GM21390 (cell line): Measurements from ENCODE around the gene UNC93A.
"Not testable (repeated sequence)": the region's sequence is repeated elsewhere in the genome, so short reads cannot be mapped to it uniquely, and the experiment has no call there.

ENCODE experiments used
- ATAC-seq: cut with Tn5 transposase; IDR thresholded peaks from one replicate; pipeline ENCODE4 v1.9.1; 2021; ENCODE audit not compliant: unreplicated experiment

The UNC93A gene

DNA sequence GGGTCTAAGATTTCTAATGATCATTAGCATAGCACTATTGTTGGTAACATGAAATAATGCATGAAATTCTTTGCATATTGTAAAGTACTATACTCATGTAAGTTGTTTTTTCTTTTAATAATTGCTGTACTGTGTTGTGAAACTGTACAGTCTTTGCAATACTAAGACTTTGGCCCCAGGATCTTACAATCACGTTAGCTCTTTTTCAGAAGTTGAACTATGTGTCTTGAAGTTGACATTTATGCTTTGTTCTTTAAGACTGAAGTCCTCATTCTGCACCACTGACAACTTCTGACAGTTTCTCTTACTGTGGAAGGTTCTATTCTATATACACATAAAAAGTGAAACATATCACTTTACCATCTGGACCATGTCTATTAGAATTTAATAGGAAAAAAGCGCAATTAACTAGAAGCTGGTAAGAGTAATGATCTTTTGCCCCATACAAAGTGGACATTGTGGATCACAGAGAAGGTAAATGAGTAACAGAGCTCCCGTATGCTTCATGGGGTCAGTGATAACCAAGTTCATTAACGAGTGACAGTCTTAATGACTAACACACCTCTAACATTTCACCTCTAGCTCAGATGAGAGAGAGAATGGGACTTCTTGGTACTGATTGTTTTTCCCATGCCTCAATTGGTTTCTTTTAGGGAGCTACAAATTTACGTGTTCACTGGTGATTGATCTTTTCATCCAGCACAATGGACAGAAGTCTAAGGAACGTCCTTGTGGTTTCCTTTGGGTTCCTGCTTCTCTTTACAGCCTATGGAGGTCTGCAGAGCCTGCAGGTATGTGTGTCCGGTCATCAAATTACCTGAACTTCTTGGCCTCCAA, at the start of gene UNC93A:
Gene UNC93A (plus strand): TSS at position 530 of the 837 bp plus-strand sequence. CDS start 175 bp downstream, at position 705.
- no peak for ATAC-seq

DNA sequence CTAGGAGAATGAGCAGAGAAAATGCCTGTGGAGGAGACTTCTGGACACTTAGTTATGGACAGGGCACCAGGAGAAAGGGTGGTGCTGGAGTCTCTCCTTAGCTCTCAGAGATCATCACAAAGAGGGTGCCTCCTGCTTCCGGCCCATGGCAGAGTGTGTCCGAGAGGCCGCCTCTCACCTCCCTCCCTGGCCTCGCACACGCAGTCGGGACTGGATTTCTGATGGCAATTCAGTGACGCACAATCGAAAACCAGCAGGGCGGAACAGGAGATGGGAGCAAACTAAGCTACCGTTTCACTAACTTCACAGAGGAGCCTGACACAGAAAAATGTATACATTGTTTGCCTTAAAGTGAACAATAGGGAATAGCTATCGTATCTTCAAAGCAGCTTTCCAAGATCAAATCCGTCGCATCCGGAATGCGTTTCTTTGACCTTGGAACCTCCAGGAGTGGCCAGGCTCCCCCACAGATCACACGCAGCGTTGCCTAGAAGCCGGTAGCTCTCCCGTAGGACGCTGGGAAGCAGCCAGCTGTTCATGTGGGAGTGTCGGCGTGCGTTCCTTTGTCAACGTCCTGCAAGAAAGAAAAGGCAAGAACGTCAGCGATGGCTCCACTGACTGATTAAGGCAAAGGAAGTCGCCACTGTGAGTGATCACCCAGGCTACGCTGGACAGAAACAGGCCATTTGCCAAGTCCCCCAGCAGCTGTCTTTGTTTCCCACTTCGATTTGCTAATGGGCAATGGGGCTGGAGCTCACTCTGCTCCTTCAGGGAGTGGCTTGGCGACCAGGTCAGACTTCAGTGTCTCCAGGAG, 49.6 kb upstream of the UNC93A start:
- not testable (repeated sequence) for ATAC-seq

DNA sequence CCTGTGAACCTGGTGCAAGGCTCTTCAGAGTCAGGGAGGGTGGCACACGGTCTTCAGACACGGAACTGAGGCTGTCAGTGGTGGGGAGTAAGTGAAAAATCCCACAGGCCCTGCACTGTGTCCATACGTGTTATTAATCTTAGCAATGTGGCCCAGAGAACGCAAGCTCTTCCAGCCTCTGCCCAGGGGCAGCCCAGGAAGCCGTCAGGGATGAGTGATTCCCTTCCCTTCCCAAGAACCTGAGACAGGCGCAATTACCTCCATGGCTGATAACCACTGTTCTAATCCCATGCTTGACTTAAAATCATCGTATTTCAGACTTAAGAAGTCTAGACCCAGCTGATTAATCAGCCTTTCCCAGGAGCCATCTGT, 49.0 kb upstream of the UNC93A start:
- not testable (repeated sequence) for ATAC-seq

GRCh38 chr6:167242511-167243051, 48.5 kb upstream of the UNC93A start:
- not testable (repeated sequence) for ATAC-seq

DNA sequence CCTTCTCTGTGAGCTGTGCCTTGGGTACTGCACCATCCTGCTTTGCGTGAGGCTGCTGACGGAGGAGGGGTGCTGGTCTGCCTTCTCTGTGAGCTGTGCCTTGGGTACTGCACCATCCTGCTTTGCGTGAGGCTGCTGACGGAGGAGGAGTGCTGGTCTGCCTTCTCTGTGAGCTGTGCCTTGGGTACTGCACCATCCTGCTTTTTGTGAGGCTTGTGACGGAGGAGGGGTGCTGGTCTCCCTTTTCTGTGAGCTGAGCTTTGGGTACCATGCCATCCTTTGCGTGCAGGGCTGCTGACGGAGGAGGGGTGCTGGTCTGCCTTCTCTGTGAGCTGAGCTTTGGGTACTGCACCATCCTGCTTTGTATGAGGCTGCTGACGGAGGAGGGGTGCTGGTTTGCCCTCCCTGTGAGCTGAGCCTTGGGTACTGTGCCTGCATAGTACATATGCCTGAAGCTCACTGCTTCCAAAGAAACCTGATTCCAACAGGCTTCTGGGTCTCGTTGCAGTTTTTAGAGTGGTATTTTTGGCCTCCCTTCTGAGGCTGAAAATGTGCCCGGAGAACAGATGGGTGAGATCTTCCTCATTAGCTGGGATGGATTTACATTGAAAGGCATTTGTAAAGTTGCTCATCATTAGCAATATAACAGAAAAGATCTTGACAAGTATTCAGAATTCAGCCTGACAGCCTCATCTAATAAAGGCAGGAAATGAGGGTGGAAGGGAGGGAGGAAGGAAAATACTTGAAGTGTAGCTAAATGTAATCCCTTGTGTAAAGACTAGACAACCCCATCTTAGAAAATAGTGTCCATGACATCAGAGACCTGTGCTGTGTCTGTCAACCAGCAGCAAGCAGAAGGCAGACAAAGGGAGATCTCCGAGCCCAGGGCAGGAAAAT, 46.8 kb upstream of the UNC93A start:
- ATAC-seq, result no peak

DNA sequence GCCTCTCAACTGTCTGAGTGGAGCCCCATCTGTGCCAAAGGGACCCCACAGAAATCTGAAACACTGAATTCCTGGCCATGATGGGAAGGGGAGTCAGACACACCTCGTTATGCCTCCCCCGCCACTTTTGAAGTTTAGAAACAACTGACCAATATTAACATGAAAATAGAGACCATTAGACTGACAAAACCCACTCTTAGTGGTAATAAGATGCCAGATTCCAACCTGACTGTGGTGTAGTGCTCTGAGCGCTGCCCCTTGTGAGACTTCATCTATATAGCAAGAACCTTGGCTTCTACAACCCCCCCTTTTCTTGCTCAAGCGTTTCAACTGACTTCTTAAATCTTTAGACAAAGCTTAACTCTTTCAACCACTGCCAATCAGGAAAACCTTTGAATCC, 46.1 kb upstream of the UNC93A start:
- no peak for ATAC-seq

DNA sequence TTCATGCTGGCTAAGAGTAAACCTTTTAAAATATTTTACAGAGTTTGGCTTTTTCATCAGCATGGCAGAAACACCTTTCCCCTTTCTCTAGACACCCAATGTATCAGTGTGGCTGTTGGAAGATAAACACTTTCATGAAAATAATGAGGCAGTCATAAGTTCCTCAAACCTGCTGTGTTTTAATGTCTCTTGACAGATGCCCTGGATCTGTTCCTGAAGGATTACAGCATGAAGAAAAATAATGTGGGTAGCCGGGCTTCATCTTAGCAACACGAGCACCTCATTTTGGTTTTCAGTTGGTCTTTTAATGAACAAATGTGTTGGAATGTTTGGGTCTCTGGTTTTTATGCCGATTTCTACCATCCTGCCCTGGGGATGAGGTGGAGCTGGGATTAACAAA, 45.5 kb upstream of the UNC93A start:
- ATAC-seq, result no peak

DNA sequence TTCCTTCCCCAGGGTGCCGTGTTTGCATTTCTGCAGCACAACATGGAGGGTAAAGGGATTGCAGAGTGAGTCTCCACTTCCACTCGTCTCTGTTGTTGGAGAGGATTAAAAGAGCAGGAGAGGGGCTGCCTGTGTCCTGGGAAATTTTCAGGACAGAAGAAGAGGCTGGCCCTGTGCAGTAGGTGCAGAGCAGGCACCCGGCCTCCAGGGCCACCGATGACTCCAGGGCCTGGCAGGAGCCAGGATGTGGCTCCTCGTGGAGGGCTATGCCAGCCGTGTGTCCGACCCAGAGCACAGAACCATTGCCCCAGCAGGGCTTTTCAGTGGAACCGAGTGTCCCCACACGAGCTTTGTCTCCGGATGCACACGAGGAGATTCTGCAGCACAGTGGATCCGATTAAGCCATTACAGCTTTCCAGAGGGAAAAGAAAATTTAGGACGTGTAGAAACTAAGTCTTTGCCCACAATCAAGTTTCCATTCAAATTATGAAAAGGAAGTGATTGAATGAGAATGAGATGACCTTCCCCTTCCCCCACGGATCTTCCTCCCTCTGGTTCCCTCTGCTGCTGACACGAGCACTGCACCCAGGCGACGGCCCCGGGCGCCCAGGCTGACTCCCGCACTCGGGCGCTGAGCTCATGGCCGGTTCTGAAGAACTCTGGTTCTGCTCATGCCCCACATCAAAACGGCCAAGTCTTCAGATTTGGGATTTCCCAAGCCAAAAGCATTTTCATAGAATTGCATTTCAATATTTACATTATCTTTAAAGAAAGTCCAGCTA, 43.1 kb upstream of the UNC93A start:
- ATAC-seq, result no peak

GRCh38 chr6:167248878-167249455, 42.1 kb upstream of the UNC93A start:
- not testable (repeated sequence) for ATAC-seq

DNA sequence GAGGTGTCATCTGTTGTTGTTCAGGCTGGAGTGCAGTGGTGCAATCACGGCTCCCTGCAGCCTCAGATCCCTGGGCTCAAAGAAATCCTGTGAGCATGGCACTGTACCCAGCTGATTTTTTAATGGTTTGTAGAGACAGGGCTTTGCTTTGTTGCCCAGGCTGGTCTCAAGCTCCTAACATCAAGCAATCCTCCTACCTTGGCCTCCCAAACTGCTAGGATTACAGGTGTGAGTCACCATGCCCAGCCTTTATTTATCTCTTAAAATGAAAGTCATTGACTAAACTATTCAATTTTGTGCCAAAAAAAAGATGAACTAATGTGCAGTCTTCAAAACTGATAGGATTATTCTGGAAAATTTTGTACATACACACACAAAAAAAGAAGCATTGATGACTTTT, 38.8 kb upstream of the UNC93A start:
- ATAC-seq, result no peak

GRCh38 chr6:167255918-167256553, 35.1 kb upstream of the UNC93A start:
- no peak for ATAC-seq

DNA sequence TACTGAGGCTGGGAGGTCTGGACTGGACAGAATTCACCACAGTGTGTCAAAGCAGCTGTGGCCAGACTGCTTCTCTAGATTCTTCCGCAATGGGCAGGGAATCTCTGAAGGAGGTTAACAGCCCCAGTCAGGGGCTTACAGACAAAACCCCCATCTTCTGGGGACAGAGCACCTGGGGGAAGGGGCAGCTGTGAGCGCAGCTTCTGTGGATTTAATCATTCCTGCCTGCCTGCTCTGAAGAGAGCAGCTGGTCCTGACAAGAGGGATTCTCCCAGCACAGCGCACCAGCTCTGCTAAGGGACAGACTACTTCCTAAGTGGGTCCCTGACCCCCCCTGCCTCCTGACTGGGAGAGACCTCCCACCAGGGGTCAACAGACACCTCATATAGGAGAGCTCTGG, 32.5 kb upstream of the UNC93A start:
- no peak for ATAC-seq

- not testable (repeated sequence) for ATAC-seq
Observed at GRCh38 chr6:167266057-167266829, 24.9 kb upstream of the UNC93A start.

- ATAC-seq, result no peak
Observed at GRCh38 chr6:167266830-167267555, 24.1 kb upstream of the UNC93A start.

GRCh38 chr6:167267556-167267898, 23.6 kb upstream of the UNC93A start:
- not testable (repeated sequence) for ATAC-seq

DNA sequence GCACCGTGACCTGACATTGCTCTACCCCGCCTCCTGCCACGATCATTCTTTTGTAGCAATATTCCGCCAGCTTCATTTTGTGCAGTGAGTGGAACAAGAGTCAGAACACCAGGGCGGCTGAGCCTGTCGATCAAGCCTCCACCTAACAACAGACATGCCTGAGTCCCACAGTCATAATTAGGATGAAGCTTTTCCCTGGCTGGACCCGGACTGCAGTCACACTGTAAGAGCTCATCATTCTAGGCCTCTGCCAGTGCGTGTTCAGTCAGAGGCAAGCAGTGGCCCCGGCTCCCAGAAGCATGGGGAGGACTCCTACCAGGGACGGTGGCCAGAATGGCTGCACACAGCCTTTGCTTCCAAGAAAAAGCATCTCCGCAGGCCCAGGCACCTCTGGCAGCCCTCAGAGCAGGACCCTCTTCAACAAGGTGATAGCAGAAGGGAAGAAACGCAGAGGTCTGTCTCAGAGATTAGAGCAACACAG, 23.2 kb upstream of the UNC93A start:
- ATAC-seq, result no peak

- no peak for ATAC-seq
Observed at GRCh38 chr6:167268683-167269280, 22.3 kb upstream of the UNC93A start.
